PC-3 (cell line): Measurements from ENCODE around the gene N4BP3. TPM values are rescaled to one million over a fixed set of nuclear protein-coding genes. Genes with fewer than 3 reads are reported as not detected.

ENCODE experiments used
- ATAC-seq: fragments of 200-7000 bp; cut with Tn5 transposase; 2 replicates; pipeline ENCODE4 v1.9.1; 2020; ENCODE audit warnings: mild to moderate bottlenecking, moderate library complexity
- BruUV-seq: library from RNA; stranded (reverse); fragments of 400-500 nt; replicated peaks from 2 replicates; lab custom pipeline; 2021; lab: Mats Ljungman, UMichigan
- CTCF ChIA-PET: fragments of 300-600 bp; sonication (Branson Sonifier 250); formaldehyde crosslinking; loops from one replicate; lab custom pipeline; 2022; ENCODE audit warnings: antibody characterized with exemption; lab: Charles Lee
- POLR2A ChIA-PET: fragments of 300-600 bp; sonication (Branson Sonifier 250); formaldehyde crosslinking; loops from one replicate; lab custom pipeline; 2022; ENCODE audit warnings: antibody characterized with exemption; ENCODE audit not compliant: unreplicated experiment; lab: Charles Lee
- DNase-seq: peaks from one replicate; pipeline ENCODE4 v3.0.0-alpha.2; 2015
- H2AFZ ChIP-seq: fragments of 300-600 bp; sonication (generic); 2 replicates; pipeline ENCODE4 v1.6.0; 2016; ENCODE audit warnings: antibody characterized with exemption, low read length
- H3F3A ChIP-seq: fragments of 300-600 bp; sonication (generic); one replicate; pipeline ENCODE4 v1.6.0; 2017; ENCODE audit warnings: antibody characterized with exemption, low read length, control low read depth, mild to moderate bottlenecking; ENCODE audit not compliant: unreplicated experiment
- H3K27ac ChIP-seq: fragments of 300-600 bp; sonication (generic); 2 replicates; pipeline ENCODE4 v1.5.1; 2016; ENCODE audit warnings: mild to moderate bottlenecking, low read length
- H3K27me3 ChIP-seq: fragments of 300-600 bp; sonication (generic); 2 replicates; pipeline ENCODE4 v1.6.1; 2016; ENCODE audit warnings: low read length, mixed read lengths
- H3K36me3 ChIP-seq: fragments of 300-600 bp; sonication (generic); 2 replicates; pipeline ENCODE4 v1.6.1; 2016; ENCODE audit warnings: low read depth, mixed run types, low read length, mixed read lengths
- H3K4me1 ChIP-seq: fragments of 300-600 bp; sonication (generic); 2 replicates; pipeline ENCODE4 v1.5.1; 2016; ENCODE audit warnings: low read length; ENCODE audit not compliant: insufficient read depth
- H3K4me2 ChIP-seq: fragments of 300-600 bp; sonication (generic); 2 replicates; pipeline ENCODE4 v1.6.0; 2016; ENCODE audit warnings: low read length
- H3K4me3 ChIP-seq: fragments of 300-600 bp; sonication (generic); 2 replicates; pipeline ENCODE4 v1.5.1; 2016; ENCODE audit warnings: mild to moderate bottlenecking, low read length, mixed read lengths
- H3K79me2 ChIP-seq: fragments of 300-600 bp; sonication (generic); 2 replicates; pipeline ENCODE4 v1.6.1; 2017; ENCODE audit warnings: low read length, mixed read lengths
- H3K9ac ChIP-seq: fragments of 300-600 bp; sonication (generic); 2 replicates; pipeline ENCODE4 v1.6.0; 2016; ENCODE audit warnings: mild to moderate bottlenecking, low read length
- H3K9me2 ChIP-seq: fragments of 300-600 bp; sonication (generic); replicated peaks from 2 replicates; pipeline ENCODE4 v1.6.1; 2016; ENCODE audit warnings: mixed run types, low read length, mixed read lengths
- H3K9me3 ChIP-seq: fragments of 300-600 bp; sonication (generic); 2 replicates; pipeline ENCODE4 v1.6.1; 2016; ENCODE audit warnings: low read length, mixed read lengths
- H4K20me1 ChIP-seq: fragments of 300-600 bp; sonication (generic); 2 replicates; pipeline ENCODE4 v1.6.1; 2016; ENCODE audit warnings: low read length, mixed read lengths
- CTCF ChIP-seq: fragments of 300-600 bp; sonication (generic); conservative IDR thresholded peaks from 2 replicates; pipeline ENCODE4 v1.5.1; 2017; ENCODE audit warnings: antibody characterized with exemption, low read depth, mild to moderate bottlenecking, low read length
- EZH2 ChIP-seq: fragments of 300-600 bp; sonication (generic); IDR thresholded peaks from one replicate; pipeline ENCODE4 v1.6.1; 2017; ENCODE audit warnings: antibody characterized with exemption, mild to moderate bottlenecking, low read length; ENCODE audit not compliant: unreplicated experiment
- EZH2phosphoT487 ChIP-seq: fragments of 300-600 bp; sonication (generic); IDR thresholded peaks from 2 replicates; pipeline ENCODE4 v1.6.1; 2018; ENCODE audit warnings: mild to moderate bottlenecking, antibody characterized with exemption, low read length, borderline replicate concordance
- intact Hi-C: fragments of 100-400 bp; cut with micrococcal nuclease; formaldehyde crosslinking; loops from 2 replicates; pipeline ENCODE4 v1.9.0; 2023
- total RNA-seq: library from RNA; depleted of rRNA; stranded (reverse); fragments of >200 nt; gene quantifications from 2 replicates; pipeline ENCODE4 v1.2.3, GENCODE V29; 2014

Gene N4BP3
- total RNA-seq, 1 experiment from 2014 or later, result 0.36 TPM

GRCh38 chr5:178107756-178108310, 5.5 kb upstream of the N4BP3 start:
- Histone ChIP-seq H3K4me2 (no peak overlapping the region), H3K4me3 (no peak overlapping the region), H3K27me3 (peaks cover 14% of the 10 kb centered on the region), H4K20me1 (no peaks in the 10 kb centered on the region), H3K4me1 (peaks cover 7% of the 10 kb centered on the region; the same call in 1 of the 2 replicates), H3K9ac (no peak overlapping the region), H3K9me3 (no peaks in the 10 kb centered on the region), H3K9me2 (no peaks in the 10 kb centered on the region), H2AFZ (no peak overlapping the region), H3F3A (no peaks in the 10 kb centered on the region), H3K36me3 (no peaks in the 10 kb centered on the region), H3K27ac (no peak overlapping the region), H3K79me2 (no peaks in the 10 kb centered on the region)
- intact Hi-C loops, result no loop called here
- ChIA-PET CTCF (no interaction called here), POLR2A (no interaction called here)
- DNase-seq (no peak), ATAC-seq (no peak)
- TF ChIP-seq EZH2phosphoT487 (no peak), EZH2 (no peak), CTCF (no peak)
- no TSS peak for BruUV-seq

GRCh38 chr5:178108446-178108845, 4.9 kb upstream of the N4BP3 start:
- ChIA-PET CTCF (no interaction called here), POLR2A (no interaction called here)
- Histone ChIP-seq H3K79me2 (no peaks in the 10 kb centered on the region), H4K20me1 (no peaks in the 10 kb centered on the region), H2AFZ (no peak overlapping the region), H3K4me2 (no peak overlapping the region), H3K9me2 (no peaks in the 10 kb centered on the region), H3K9me3 (no peaks in the 10 kb centered on the region), H3K27me3 (peaks cover 18% of the 10 kb centered on the region), H3K36me3 (no peaks in the 10 kb centered on the region), H3K4me1 (peaks cover 7% of the 10 kb centered on the region; the same call in 1 of the 2 replicates), H3K4me3 (no peak overlapping the region), H3K9ac (no peak overlapping the region), H3K27ac (no peak overlapping the region), H3F3A (no peaks in the 10 kb centered on the region)
- TF ChIP-seq EZH2 (no peak), EZH2phosphoT487 (no peak), CTCF (no peak)
- BruUV-seq, result no TSS peak
- intact Hi-C loops, result no loop called here
- DNase-seq (no peak), ATAC-seq (no peak; the same call in 1 of the 2 replicates)

- Histone ChIP-seq H3K4me1 (peaks cover 10% of the 10 kb centered on the region; the same call in 1 of the 2 replicates), H3K9me2 (no peaks in the 10 kb centered on the region), H3K4me3 (no peak overlapping the region), H4K20me1 (no peaks in the 10 kb centered on the region), H3K27me3 (peaks cover 21% of the 10 kb centered on the region), H3K9me3 (no peaks in the 10 kb centered on the region), H3K36me3 (no peaks in the 10 kb centered on the region), H3K4me2 (no peak overlapping the region), H3K9ac (no peak overlapping the region), H3K27ac (no peak overlapping the region), H3F3A (no peaks in the 10 kb centered on the region), H2AFZ (no peak overlapping the region), H3K79me2 (no peaks in the 10 kb centered on the region)
- peak; percentile 23 for ATAC-seq
- intact Hi-C loops, result no loop called here
- ChIA-PET POLR2A (no interaction called here), CTCF (no interaction called here)
- TF ChIP-seq CTCF (no peak), EZH2 (no peak), EZH2phosphoT487 (no peak)
- DNase-seq, result peak; percentile 38
- no TSS peak for BruUV-seq
Measured at GRCh38 chr5:178108966-178109365, 4.4 kb upstream of the N4BP3 start.
